Measurements from ENCODE around the gene CSNK1G1.

GRCh38 chr15:64333516-64333915 is 22.5 kb downstream of the CSNK1G1 start:
- no peak for TF ChIP-seq EZH2phosphoT487 (conservative IDR thresholded peaks at IDR 0.05; ENCODE audit: low read length)
- TF ChIP-seq CTCF (IDR thresholded peaks at IDR 0.05; ENCODE audit: insufficient read depth, low read length, poor library complexity, severe bottlenecking): no peak
